Stomach (tissue), 9 donors: ENCODE results near the gene SF1. TPM values are rescaled to one million over a fixed set of nuclear protein-coding genes. Genes with fewer than 3 reads are reported as not detected.

Experiments
- DNase-seq, 2 donors: peaks; one replicate each; pipeline versions ENCODE4 v3.0.0 to v3.0.0-alpha.2; 2013 to 2019
- H3K27ac ChIP-seq, 5 donors: fragments of 200-600 bp in 4 of 5; sonication (generic) in 4 of 5; one replicate each; pipeline ENCODE4 v1.5.1; 2013 to 2019; ENCODE audit warnings: mild to moderate bottlenecking in 1 of 5, moderate library complexity in 1 of 5
- H3K27me3 ChIP-seq, 3 donors: fragments of 200-600 bp; sonication (generic); one replicate each; pipeline ENCODE4 v1.5.1; 2017 to 2019; ENCODE audit warnings: mixed run types in 1 of 3
- H3K36me3 ChIP-seq, 4 donors: fragments of 200-600 bp; sonication (generic); 1 replicate in 3 of 4; 2 replicates in 1 of 4; pipeline ENCODE4 v1.5.1; 2016 to 2019
- H3K4me1 ChIP-seq, 4 donors: fragments of 200-600 bp; sonication (generic); one replicate each; pipeline ENCODE4 v1.5.1; 2016 to 2019
- H3K4me3 ChIP-seq, 4 donors: fragments of 200-600 bp; sonication (generic) in 3 of 4; one replicate each; pipeline ENCODE4 v1.5.1; 2016 to 2019; ENCODE audit warnings: mild to moderate bottlenecking in 1 of 4
- H3K9me3 ChIP-seq, 4 donors: fragments of 200-600 bp; sonication (generic); one replicate each; pipeline ENCODE4 v1.5.1; 2016 to 2019
- CTCF ChIP-seq, 7 experiments: fragments of 450-650 bp in 4 of 7; fragments of 200-600 bp in 3 of 7; sonication (generic) in 3 of 7; IDR thresholded peaks; one replicate each; pipeline ENCODE4 v1.5.1; 2016 to 2019; ENCODE audit warnings: antibody characterized with exemption in 7 of 7, control low read depth in 2 of 7, mild to moderate bottlenecking in 1 of 7
- EP300 ChIP-seq: sonication (generic); formaldehyde crosslinking; IDR thresholded peaks from one replicate; pipeline ENCODE4 v1.6.1; 2017; ENCODE audit warnings: antibody characterized with exemption
- POLR2A ChIP-seq, 4 donors: fragments of 450-650 bp; IDR thresholded peaks; one replicate each; pipeline ENCODE4 v1.6.1; 2016; ENCODE audit warnings: antibody characterized with exemption in 4 of 4, control low read depth in 2 of 4, mild to moderate bottlenecking in 1 of 4, moderate library complexity in 1 of 4
- POLR2AphosphoS5 ChIP-seq, 3 donors: sonication (generic); formaldehyde crosslinking; IDR thresholded peaks; one replicate each; pipeline ENCODE4 v1.6.1; 2016; ENCODE audit warnings: antibody characterized with exemption in 3 of 3
- WGBS, 5 donors: extraction: QIAGEN DNeasy Blood & Tissue Kit in 3 of 5; methylation state at CpG; one replicate each; pipeline versions ENCODE4 v1.1.5 to v1.1.7; 2013 to 2018; 5-methylcytosine and 5-hydroxymethylcytosine counted together
- intact Hi-C: fragments of 100-400 bp; cut with DNase I; formaldehyde crosslinking; loops from one replicate; pipeline ENCODE4 v1.15.1; 2023; ENCODE audit warnings: low total_unique reads
- polyA plus RNA-seq, 3 donors: library from polyadenylated mRNA; stranded (reverse); fragments of 200-250 nt; gene quantifications; one replicate each; pipeline ENCODE4 v1.2.3, GENCODE V29; 2013
- total RNA-seq, 5 donors: library from RNA; depleted of rRNA; stranded (reverse); fragments of >200 nt; gene quantifications; one replicate each; pipeline versions ENCODE4 v1.1.0 to v1.2.3, GENCODE V29; 2014 to 2016
- donor health status: healthy with polysubstance abuse.
- donor health status: Bipolar disorder and iron deficiency.
- donor health status: healthy.

SF1 gene
- total and polyA plus RNA-seq, 8 donors = 57.5 to 341 (median 248) TPM

DNA sequence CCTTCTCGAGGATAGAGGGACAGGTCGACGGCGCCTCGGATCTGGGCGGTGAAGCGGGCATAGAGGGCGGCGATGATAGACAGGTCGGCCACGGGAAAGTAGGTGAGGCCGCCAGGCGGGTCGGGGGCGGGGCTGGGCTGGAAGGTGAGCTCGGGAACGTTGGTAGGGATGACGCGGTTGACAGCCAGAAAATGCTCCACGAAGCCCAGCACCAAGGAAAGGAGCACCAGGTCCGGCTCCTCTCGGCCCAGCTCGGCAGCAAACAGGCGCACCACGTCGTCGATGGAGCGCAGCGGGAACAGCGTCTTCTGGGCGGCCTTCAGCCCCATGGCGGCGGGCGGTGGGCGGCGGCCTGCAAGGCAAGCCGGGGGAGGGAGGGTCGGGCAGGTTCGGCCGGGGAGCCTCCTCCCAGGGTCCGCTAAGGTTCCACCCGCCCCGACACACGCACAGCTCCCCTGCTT, 31.5 kb upstream of the SF1 start:
- H3K36me3 ChIP-seq = peaks cover 8 to 34% (median 31%) of the 10 kb centered on the region in 4 donors
- H3K9me3 ChIP-seq = no peaks in the 10 kb centered on the region
- WGBS, 5 donors = 0 to 5% (median 2%) methylated on average over 25 to 44 of the region's 44 CpGs
- H3K4me3 ChIP-seq = peak overlapping the region; percentile 60 to 96 (median 90)
- DNase-seq = peak; percentile 65 to 86
- peaks cover 7 to 31% (median 21%) of the 10 kb centered on the region in 4 donors for H3K4me1 ChIP-seq
- H3K27ac ChIP-seq = peak overlapping the region; percentile 62 to 87 (median 82)
- no peaks in the 10 kb centered on the region for H3K27me3 ChIP-seq
- intact Hi-C loops = no loop called here
- TF ChIP-seq CTCF (IDR thresholded peaks at IDR 0.05) (no peak), POLR2AphosphoS5 (IDR thresholded peaks at IDR 0.05) (no peak), POLR2A (IDR thresholded peaks at IDR 0.05) (no peak), EP300 (no peak)

DNA sequence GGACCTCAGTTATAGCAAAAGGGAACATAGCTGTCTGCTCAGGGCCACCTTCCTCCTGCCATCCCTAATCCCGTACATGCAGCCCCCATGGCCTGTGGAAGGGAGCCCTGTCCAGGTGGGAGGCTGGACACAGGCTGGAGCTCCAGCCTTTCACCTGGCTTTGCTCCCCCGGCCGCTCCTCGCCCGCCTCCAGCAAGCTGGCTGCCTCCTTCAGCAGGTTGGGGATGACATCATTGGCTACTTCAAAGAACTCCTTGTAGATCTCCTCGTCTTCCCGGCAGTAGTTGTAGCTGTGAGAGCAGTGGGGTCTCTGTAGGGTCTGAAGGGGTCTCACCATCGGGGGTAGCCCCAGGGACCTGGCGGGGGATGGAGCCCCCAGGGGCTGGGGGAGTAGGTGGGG, 27.1 kb upstream of the SF1 start:
- WGBS, 5 donors = 85 to 95% (median 95%) methylated on average over 6 to 9 of the region's 9 CpGs
- DNase-seq = no peak
- Histone ChIP-seq H3K27ac (no peak overlapping the region), H3K27me3 (no peaks in the 10 kb centered on the region), H3K4me1 (peaks cover 31 to 59% (median 50%) of the 10 kb centered on the region in 4 donors), H3K9me3 (no peaks in the 10 kb centered on the region), H3K36me3 (peaks cover 10 to 45% (median 40%) of the 10 kb centered on the region in 4 donors), H3K4me3 (no peak overlapping the region)
- TF ChIP-seq POLR2AphosphoS5 (IDR thresholded peaks at IDR 0.05) = no peak
- no peak for TF ChIP-seq EP300
- TF ChIP-seq CTCF (IDR thresholded peaks at IDR 0.05) = no peak
- TF ChIP-seq POLR2A (IDR thresholded peaks at IDR 0.05) = no peak
- intact Hi-C loops = no loop called here

DNA sequence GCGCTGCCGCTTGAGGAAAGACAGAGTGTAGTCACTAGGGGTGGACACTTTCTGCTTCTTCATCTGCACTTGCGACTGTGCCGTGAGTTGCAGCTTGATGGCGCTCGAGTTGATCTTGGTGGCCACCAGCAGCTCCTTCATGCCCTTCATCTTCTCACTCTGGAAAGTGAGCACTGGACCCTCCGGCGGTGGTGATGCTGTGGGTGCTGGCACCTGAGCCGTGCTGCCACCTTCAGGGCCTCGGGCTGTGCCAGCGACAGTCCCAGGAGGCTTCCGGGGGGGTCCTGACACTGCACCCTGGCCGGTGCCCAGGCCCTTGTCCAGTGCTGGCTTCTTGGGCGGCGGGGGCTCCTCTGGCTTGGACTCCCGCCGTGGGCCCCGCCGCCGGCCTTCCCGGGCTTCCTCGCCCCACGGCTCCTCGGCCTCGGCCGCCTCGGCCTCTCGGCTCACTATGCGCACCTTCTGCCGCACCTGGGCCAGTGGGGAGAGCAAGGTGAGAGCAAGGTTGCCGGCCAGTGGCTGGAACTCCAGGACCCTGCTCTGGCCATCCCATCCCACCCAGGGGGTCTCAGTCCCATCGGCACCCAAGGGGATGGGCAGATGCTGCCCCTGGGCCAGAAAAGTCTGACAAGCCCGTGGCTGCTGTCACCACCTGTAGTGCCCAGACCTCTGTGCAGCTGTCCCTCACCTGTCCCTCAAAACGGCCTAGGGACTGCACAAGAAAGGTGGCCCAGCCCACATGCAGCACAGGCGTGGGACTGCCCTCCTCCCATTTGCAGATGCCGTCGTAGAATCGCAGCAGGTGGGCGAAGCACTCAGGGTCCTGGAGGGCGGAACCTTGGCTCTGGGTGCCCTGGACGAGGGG, 26.2 kb upstream of the SF1 start:
- H3K36me3 ChIP-seq = peaks cover 10 to 54% (median 49%) of the 10 kb centered on the region in 4 donors
- peak overlapping the region in 1 of 4 donors; percentile 73 for H3K4me3 ChIP-seq
- 83 to 95% (median 92%) methylated on average over 10 to 41 of the region's 41 CpGs for WGBS, 5 donors
- TF ChIP-seq EP300 = no peak
- no peak for TF ChIP-seq POLR2A (IDR thresholded peaks at IDR 0.05)
- no peak for TF ChIP-seq POLR2AphosphoS5 (IDR thresholded peaks at IDR 0.05)
- TF ChIP-seq CTCF (IDR thresholded peaks at IDR 0.05) = no peak
- peak overlapping the region; percentile 78 to 91 (median 88) for H3K27ac ChIP-seq
- DNase-seq = no peak
- no peaks in the 10 kb centered on the region for H3K27me3 ChIP-seq
- peaks cover 28 to 54% (median 44%) of the 10 kb centered on the region in 4 donors for H3K4me1 ChIP-seq
- intact Hi-C loops = no loop called here
- no peaks in the 10 kb centered on the region for H3K9me3 ChIP-seq

GRCh38 chr11:64803846-64804345, 25.6 kb upstream of the SF1 start:
- intact Hi-C loops = no loop called here
- H3K4me3 ChIP-seq = peak overlapping the region; percentile 58 to 73 (median 67)
- DNase-seq = no peak
- H3K4me1 ChIP-seq = peaks cover 24 to 47% (median 37%) of the 10 kb centered on the region in 4 donors
- TF ChIP-seq CTCF (IDR thresholded peaks at IDR 0.05) = no peak
- no peak for TF ChIP-seq EP300
- TF ChIP-seq POLR2A (IDR thresholded peaks at IDR 0.05) = no peak
- no peak for TF ChIP-seq POLR2AphosphoS5 (IDR thresholded peaks at IDR 0.05)
- peak overlapping the region; percentile 78 to 91 (median 88) for H3K27ac ChIP-seq
- H3K36me3 ChIP-seq = peaks cover 10 to 61% (median 56%) of the 10 kb centered on the region in 4 donors
- H3K9me3 ChIP-seq = no peaks in the 10 kb centered on the region
- H3K27me3 ChIP-seq = no peaks in the 10 kb centered on the region
- 26 to 39% (median 38%) methylated on average over 12 to 15 of the region's 15 CpGs for WGBS, 5 donors
